ENCODE data around the gene AKNA.
A peak's percentile ranks its signal among the peaks of the same experiment; 100 is the strongest.

Gene AKNA

DNA sequence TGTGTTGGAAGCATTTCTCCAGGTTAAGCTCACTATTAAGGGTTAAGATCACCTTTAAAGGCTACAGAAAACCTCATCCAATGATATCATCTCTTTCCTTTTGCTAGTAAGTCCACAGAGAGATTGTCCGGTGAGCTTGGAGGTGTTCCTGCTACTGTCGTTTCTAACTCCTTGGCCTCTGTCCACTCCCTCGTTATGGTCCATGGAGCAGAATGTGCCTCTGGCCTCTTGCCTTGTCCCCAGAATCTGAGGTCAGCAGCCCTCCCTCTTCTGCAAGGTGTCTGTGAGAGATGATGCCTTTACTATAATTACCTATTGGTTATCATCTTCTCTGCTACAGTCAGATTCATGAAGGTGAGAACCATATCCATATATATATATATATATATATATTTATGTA is 43.1 kb downstream of the AKNA start:
- TF ChIP-seq, protein P1, sequence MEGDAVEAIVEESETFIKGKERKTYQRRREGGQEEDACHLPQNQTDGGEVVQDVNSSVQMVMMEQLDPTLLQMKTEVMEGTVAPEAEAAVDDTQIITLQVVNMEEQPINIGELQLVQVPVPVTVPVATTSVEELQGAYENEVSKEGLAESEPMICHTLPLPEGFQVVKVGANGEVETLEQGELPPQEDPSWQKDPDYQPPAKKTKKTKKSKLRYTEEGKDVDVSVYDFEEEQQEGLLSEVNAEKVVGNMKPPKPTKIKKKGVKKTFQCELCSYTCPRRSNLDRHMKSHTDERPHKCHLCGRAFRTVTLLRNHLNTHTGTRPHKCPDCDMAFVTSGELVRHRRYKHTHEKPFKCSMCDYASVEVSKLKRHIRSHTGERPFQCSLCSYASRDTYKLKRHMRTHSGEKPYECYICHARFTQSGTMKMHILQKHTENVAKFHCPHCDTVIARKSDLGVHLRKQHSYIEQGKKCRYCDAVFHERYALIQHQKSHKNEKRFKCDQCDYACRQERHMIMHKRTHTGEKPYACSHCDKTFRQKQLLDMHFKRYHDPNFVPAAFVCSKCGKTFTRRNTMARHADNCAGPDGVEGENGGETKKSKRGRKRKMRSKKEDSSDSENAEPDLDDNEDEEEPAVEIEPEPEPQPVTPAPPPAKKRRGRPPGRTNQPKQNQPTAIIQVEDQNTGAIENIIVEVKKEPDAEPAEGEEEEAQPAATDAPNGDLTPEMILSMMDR (IDR thresholded peaks at IDR 0.05; ENCODE audit: low read depth, low read length) = no peak
- Histone ChIP-seq H3K36me3 (peaks cover 99% of the 10 kb centered on the region), H3K9me3 (ENCODE audit: severe bottlenecking) (no peaks in the 10 kb centered on the region), H3K27ac (no peak overlapping the region), H3K27me3 (ENCODE audit: insufficient read depth, low read depth, severe bottlenecking) (no peaks in the 10 kb centered on the region), H3K4me3 (ENCODE audit: low read depth, low read length) (no peak overlapping the region)
- DNase-seq = no peak

DNA sequence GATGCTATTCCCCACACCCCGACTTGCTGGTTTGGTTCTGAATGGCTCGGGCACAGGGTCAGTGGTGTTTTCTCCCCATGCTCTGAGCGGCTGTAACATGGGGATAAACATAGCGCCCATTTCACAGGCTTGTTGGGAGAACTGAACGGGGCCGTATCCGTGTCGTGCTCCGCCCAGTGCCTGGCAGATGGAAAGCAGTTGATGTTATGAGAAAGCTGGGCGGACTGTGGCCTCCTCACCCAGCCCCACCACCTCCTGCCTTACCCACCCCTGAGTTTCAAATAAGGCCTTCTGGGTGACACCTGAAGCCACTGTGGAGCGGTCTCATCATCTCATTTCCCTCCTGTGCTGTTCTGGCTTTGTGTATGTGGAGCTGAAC is 43.6 kb downstream of the AKNA start:
- Histone ChIP-seq H3K27me3 (ENCODE audit: insufficient read depth, low read depth, severe bottlenecking) (no peaks in the 10 kb centered on the region), H3K4me3 (ENCODE audit: low read depth, low read length) (no peak overlapping the region), H3K9me3 (ENCODE audit: severe bottlenecking) (no peaks in the 10 kb centered on the region), H3K36me3 (peaks cover 99% of the 10 kb centered on the region), H3K27ac (no peak overlapping the region)
- TF ChIP-seq, protein P1 (IDR thresholded peaks at IDR 0.05; ENCODE audit: low read depth, low read length) = no peak
- no peak for DNase-seq

DNA sequence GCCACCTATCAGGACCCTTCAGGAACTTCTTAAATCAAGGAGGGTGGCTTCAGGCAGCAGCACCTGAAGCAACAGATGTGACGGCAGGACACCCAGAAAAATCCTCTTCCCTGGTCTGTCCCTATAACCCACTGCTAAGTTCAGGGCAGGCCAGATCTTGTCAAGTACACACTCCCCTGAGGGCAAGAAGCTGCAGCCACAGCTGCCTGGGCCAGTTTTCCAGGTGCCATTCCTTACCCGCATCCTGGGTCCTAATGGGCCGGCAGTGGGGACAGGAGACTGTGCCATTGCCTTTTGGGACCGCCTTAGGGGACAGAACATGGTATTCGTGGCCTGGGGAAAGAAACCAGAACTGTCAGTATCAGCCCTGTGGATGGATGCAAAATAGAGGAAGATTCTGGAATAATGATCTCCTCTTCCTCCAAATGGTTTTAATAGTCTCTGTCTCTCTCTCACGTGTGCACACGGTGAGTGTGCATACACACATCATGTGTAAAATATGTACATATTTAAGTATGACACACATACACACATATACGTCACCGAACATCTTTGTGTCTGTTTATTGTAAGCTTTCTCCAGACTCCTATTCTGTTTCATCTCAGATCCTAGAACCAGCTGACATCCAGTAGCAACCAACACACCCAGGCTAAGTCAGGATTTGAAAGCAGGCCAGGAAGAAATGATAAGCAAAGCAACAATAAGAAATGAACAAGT is 44.2 kb downstream of the AKNA start:
- H3K4me3 ChIP-seq (ENCODE audit: low read depth, low read length) = no peak overlapping the region
- no peaks in the 10 kb centered on the region for H3K27me3 ChIP-seq (ENCODE audit: insufficient read depth, low read depth, severe bottlenecking)
- no peak overlapping the region for H3K27ac ChIP-seq
- no peak for DNase-seq
- H3K36me3 ChIP-seq = peaks cover 99% of the 10 kb centered on the region
- no peaks in the 10 kb centered on the region for H3K9me3 ChIP-seq (ENCODE audit: severe bottlenecking)
- TF ChIP-seq, protein P1 (IDR thresholded peaks at IDR 0.05; ENCODE audit: low read depth, low read length) = no peak

DNA sequence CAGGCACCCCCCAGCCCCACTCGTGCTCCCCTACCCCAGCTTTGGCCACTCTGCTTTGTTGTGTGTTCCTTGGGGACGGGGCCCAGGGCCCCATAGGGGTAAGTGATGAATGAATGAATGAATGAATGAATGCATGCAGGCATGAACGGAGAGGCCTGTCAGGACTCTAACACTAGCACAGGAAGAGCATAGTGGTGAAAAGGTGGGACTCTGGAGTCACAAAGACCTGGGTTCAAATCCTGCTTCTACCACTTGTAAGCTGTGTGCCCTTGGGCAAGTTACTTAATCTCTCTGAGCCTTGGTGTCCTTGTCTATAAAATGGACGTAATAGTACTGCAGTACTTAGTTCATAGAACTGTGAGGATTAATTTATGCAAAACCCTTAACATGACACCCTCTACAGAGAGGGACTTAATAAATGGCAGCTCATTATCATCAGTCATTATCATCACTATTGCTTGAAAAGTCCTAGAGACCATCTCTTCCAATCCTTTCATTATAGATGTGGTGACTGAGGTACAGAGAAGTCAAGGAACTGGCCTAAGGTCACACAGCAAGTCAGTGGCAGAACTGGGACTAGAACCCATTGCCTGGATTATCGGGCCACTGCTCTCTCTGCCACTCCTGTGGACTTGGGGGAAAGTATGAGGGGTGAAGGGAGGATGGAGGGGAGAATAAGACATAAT is 44.9 kb downstream of the AKNA start:
- no peak overlapping the region for H3K27ac ChIP-seq
- H3K27me3 ChIP-seq (ENCODE audit: insufficient read depth, low read depth, severe bottlenecking) = no peaks in the 10 kb centered on the region
- no peak for DNase-seq
- no peak overlapping the region for H3K4me3 ChIP-seq (ENCODE audit: low read depth, low read length)
- TF ChIP-seq, protein P1 (IDR thresholded peaks at IDR 0.05; ENCODE audit: low read depth, low read length) = no peak
- H3K36me3 ChIP-seq = peaks cover 99% of the 10 kb centered on the region
- H3K9me3 ChIP-seq (ENCODE audit: severe bottlenecking) = no peaks in the 10 kb centered on the region

DNA sequence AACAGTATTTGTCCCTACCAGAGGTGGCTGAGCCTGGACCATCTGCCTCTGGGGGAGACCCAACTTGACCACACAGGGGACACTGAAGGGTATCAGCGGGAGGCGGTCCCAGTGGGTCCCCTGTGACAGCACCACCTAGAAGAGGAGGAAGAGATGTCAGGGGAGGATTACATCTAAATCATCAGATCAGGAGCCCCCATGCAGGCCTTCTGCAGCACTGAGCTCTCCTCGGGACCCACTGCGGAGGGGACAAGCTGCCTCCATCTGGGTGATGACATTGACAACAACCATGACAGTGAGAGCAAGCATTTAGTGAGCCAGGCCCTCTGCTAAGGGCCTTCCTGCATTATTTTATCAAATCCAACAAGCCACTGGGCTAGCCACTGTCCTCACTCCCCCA is 45.8 kb downstream of the AKNA start:
- no peak overlapping the region for H3K4me3 ChIP-seq (ENCODE audit: low read depth, low read length)
- peak overlapping the region; percentile 46 for H3K27ac ChIP-seq
- H3K27me3 ChIP-seq (ENCODE audit: insufficient read depth, low read depth, severe bottlenecking) = no peaks in the 10 kb centered on the region
- peaks cover 99% of the 10 kb centered on the region for H3K36me3 ChIP-seq
- H3K9me3 ChIP-seq (ENCODE audit: severe bottlenecking) = no peaks in the 10 kb centered on the region
- peak; percentile 60 for DNase-seq
- TF ChIP-seq, protein P1 (IDR thresholded peaks at IDR 0.05; ENCODE audit: low read depth, low read length) = no peak

Data from WERI-Rb-1 (cell line).